Endodermal cell (in vitro differentiated cells): ENCODE data around the gene POLR3GL. TPM values are rescaled to one million over a fixed set of nuclear protein-coding genes. Genes with fewer than 3 reads are reported as not detected.

Experiments used
- DNase-seq: peaks from one replicate; pipeline ENCODE4 v3.0.0-alpha.2; 2017
- H3K27ac ChIP-seq: 2 replicates; pipeline ENCODE4 v1.5.1; 2013; ENCODE audit warnings: mild to moderate bottlenecking, low read depth, low read length, moderate library complexity
- H3K27me3 ChIP-seq: 2 replicates; pipeline ENCODE4 v1.6.1; 2013; ENCODE audit warnings: mild to moderate bottlenecking, low read length, moderate library complexity; ENCODE audit not compliant: insufficient read depth, control insufficient read depth, poor library complexity, severe bottlenecking
- H3K36me3 ChIP-seq: 2 replicates; pipeline ENCODE4 v1.7.0; 2013; ENCODE audit warnings: mild to moderate bottlenecking, low read length, moderate library complexity; ENCODE audit not compliant: control insufficient read depth, insufficient read depth
- H3K4me1 ChIP-seq: one replicate; pipeline ENCODE4 v1.7.0; 2013; ENCODE audit warnings: low read length; ENCODE audit not compliant: control insufficient read depth, insufficient read depth
- H3K4me3 ChIP-seq: 2 replicates; pipeline ENCODE4 v1.5.1; 2013; ENCODE audit warnings: mild to moderate bottlenecking, low read length, moderate library complexity
- H3K9ac ChIP-seq: 2 replicates; pipeline ENCODE4 v1.6.1; 2013; ENCODE audit warnings: mild to moderate bottlenecking, low read length, moderate library complexity; ENCODE audit not compliant: poor library complexity, severe bottlenecking; ENCODE audit errors: extremely low read depth
- H3K9me3 ChIP-seq: 2 replicates; pipeline ENCODE4 v1.6.1; 2013; ENCODE audit warnings: mild to moderate bottlenecking, low read length, moderate library complexity; ENCODE audit not compliant: control insufficient read depth
- H3K27ac Mint-ChIP-seq: 2 replicates; pipeline ENCODE4 v1.8.0; 2020; ENCODE audit warnings: mixed read lengths
- H3K27me3 Mint-ChIP-seq: 2 replicates; pipeline ENCODE4 v1.8.0; 2021; ENCODE audit warnings: mild to moderate bottlenecking, mixed read lengths; ENCODE audit not compliant: insufficient read depth
- H3K36me3 Mint-ChIP-seq: 2 replicates; pipeline ENCODE4 v1.8.0; 2020; ENCODE audit warnings: low read depth, mixed read lengths
- H3K4me1 Mint-ChIP-seq: 2 replicates; pipeline ENCODE4 v1.8.0; 2020; ENCODE audit warnings: mixed read lengths
- H3K4me3 Mint-ChIP-seq: 2 replicates; pipeline ENCODE4 v1.8.0; 2020; ENCODE audit warnings: mild to moderate bottlenecking, moderate library complexity, mixed read lengths
- H3K9me3 Mint-ChIP-seq: 2 replicates; pipeline ENCODE4 v1.8.0; 2020; ENCODE audit warnings: mild to moderate bottlenecking, mixed read lengths
- WGBS, 2 experiments: methylation state at CpG; one replicate each; pipeline versions ENCODE4 v1.1.5 to v1.1.7; 2013; ENCODE audit warnings: missing lambda C conversion rate in 2 of 2, mixed read lengths in 1 of 2; ENCODE audit not compliant: insufficient coverage in 1 of 2, insufficient read length in 1 of 2; 5-methylcytosine and 5-hydroxymethylcytosine counted together
- total RNA-seq, 2 donors: library from RNA; stranded (reverse); fragmentation: NEBNext Ultra II Directional in 1 of 2; extraction: Animal tissue kit (Norgen Biotek cat#: 25700) in 1 of 2; gene quantifications; 2 replicates in 1 of 2; 3 replicates in 1 of 2; pipeline ENCODE4 v1.2.1, GENCODE V29; 2021
- TF ChIP-seq, protein P1 (sequence below): fragments of 200-600 bp; sonication (generic); conservative IDR thresholded peaks from 2 replicates; pipeline ENCODE4 v1.5.0; 2021; ENCODE audit warnings: antibody characterized with exemption, mild to moderate bottlenecking

Gene POLR3GL
- total RNA-seq, 2 donors from 2014 or later = 10.2 to 13.8 TPM

DNA sequence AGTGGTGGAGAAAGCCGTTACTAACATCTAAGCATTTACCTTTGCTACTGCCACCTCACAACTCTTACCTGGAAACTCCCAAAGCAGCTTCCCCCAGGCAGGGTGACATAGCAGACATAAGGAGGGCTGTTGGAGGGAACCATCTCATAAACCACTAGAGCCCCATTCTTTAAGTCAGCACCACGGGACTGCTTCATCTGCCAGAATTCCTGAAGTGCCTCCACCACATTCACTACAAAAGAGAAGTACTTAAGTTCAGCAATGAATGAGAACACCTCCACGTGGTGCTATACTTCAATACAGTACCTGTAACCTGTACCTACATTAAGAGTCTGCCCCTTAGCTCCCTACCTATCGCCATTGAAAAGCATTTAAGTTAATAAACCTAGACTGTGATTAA lies 16.9 kb upstream of the POLR3GL start:
- H3K4me1 Mint-ChIP-seq = peaks cover 4% of the 10 kb centered on the region
- H3K9me3 Mint-ChIP-seq = no peaks in the 10 kb centered on the region
- WGBS, 2 experiments = 43 to 76% methylated on average over 1 to 4 of the region's 4 CpGs

DNA sequence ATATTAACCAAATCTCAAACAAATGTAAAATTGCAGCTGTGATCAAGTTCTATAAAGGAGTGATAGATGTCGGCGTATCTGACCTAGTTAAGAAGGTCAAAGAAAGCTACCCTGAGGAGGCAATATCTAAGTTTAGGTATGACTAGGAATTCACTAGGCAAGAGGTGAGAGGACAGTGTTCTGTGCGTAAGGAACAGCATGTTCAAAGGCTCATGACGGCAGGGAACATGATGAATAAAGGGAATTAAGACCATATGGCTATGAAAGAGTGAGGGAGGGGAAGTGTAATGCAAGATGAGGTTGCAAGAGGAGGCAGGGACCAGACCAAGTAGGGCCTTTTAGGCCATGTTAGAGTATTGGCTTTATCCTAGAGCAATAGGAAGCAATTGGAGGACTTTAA lies 15.3 kb upstream of the POLR3GL start:
- Mint-ChIP-seq H3K4me3 (no peak overlapping the region), H3K36me3 (peaks cover 7% of the 10 kb centered on the region), H3K27me3 (peaks cover 2% of the 10 kb centered on the region), H3K4me1 (peaks cover 4% of the 10 kb centered on the region), H3K9me3 (no peaks in the 10 kb centered on the region), H3K27ac (no peak overlapping the region)
- Histone ChIP-seq H3K4me3 (no peak overlapping the region), H3K27ac (no peak overlapping the region), H3K9ac (no peak overlapping the region), H3K9me3 (no peaks in the 10 kb centered on the region), H3K27me3 (no peaks in the 10 kb centered on the region), H3K4me1 (peaks cover 11% of the 10 kb centered on the region), H3K36me3 (peaks cover 57% of the 10 kb centered on the region)
- TF ChIP-seq, protein P1, sequence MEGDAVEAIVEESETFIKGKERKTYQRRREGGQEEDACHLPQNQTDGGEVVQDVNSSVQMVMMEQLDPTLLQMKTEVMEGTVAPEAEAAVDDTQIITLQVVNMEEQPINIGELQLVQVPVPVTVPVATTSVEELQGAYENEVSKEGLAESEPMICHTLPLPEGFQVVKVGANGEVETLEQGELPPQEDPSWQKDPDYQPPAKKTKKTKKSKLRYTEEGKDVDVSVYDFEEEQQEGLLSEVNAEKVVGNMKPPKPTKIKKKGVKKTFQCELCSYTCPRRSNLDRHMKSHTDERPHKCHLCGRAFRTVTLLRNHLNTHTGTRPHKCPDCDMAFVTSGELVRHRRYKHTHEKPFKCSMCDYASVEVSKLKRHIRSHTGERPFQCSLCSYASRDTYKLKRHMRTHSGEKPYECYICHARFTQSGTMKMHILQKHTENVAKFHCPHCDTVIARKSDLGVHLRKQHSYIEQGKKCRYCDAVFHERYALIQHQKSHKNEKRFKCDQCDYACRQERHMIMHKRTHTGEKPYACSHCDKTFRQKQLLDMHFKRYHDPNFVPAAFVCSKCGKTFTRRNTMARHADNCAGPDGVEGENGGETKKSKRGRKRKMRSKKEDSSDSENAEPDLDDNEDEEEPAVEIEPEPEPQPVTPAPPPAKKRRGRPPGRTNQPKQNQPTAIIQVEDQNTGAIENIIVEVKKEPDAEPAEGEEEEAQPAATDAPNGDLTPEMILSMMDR = no peak
- no peak for DNase-seq
- 94 to 96% methylated on average over 4 of the region's 4 CpGs for WGBS, 2 experiments

More for the DNA sequence above, 16.9 kb upstream of the POLR3GL start:
- Histone ChIP-seq H3K9me3 (no peaks in the 10 kb centered on the region), H3K36me3 (peaks cover 68% of the 10 kb centered on the region), H3K27ac (no peak overlapping the region), H3K4me1 (peaks cover 6% of the 10 kb centered on the region), H3K9ac (no peak overlapping the region), H3K27me3 (no peaks in the 10 kb centered on the region), H3K4me3 (no peak overlapping the region)
- peak; percentile 61 for DNase-seq
- Mint-ChIP-seq H3K27ac (no peak overlapping the region), H3K27me3 (no peaks in the 10 kb centered on the region), H3K4me3 (no peak overlapping the region), H3K36me3 (peaks cover 14% of the 10 kb centered on the region)
- TF ChIP-seq, protein P1 = no peak

DNA sequence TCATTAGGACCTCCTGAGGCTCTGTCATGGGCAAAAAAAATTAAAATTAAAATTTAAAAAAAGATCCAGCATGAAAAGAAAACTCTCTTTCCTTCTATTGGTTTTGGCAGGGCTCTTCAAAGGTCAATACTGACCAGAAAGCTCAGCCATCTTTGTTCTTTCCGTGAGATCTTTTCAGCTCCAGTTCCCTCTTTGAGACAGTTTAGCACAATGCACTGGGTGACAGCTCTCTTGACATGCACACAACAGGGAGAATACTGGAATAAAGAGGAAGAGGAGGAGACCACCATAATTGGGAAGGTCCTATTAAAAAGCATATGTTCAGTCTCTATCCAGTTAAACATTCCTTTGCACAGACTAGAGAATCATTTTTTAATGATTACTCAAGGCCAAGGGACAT lies 13.0 kb upstream of the POLR3GL start:
- Mint-ChIP-seq H3K36me3 (peaks cover 5% of the 10 kb centered on the region), H3K4me3 (no peak overlapping the region), H3K27me3 (peaks cover 12% of the 10 kb centered on the region), H3K4me1 (peaks cover 18% of the 10 kb centered on the region), H3K27ac (no peak overlapping the region), H3K9me3 (no peaks in the 10 kb centered on the region)
- no peaks in the 10 kb centered on the region for H3K9me3 ChIP-seq
- H3K4me1 ChIP-seq = peaks cover 15% of the 10 kb centered on the region
- no peak for DNase-seq
- no peaks in the 10 kb centered on the region for H3K27me3 ChIP-seq
- peaks cover 49% of the 10 kb centered on the region for H3K36me3 ChIP-seq
- 67 to 89% methylated on average over 1 of the region's 1 CpG for WGBS, 2 experiments
- TF ChIP-seq, protein P1 = no peak
- no peak overlapping the region for H3K9ac ChIP-seq
- no peak overlapping the region for H3K4me3 ChIP-seq
- peak overlapping the region; percentile 69 for H3K27ac ChIP-seq
